GM10266 (cell line): ENCODE results near the gene ANKMY1.

Source experiments
- DNase-seq: peaks from one replicate; pipeline ENCODE4 v3.0.0; 2012; ENCODE audit errors: extremely low spot score
- CTCF ChIP-seq: IDR thresholded peaks from 2 replicates; pipeline ENCODE4 v1.5.1; 2012; ENCODE audit warnings: mild to moderate bottlenecking, low read depth; ENCODE audit not compliant: control insufficient read depth, insufficient read depth; ENCODE audit errors: missing control alignments

ANKMY1 gene

GRCh38 chr2:240520974-240521350, 36.8 kb downstream of the ANKMY1 start:
- TF ChIP-seq CTCF, result no peak
- DNase-seq, result no peak

- DNase-seq, result no peak
- no peak for TF ChIP-seq CTCF
Observed at GRCh38 chr2:240520130-240520973, 37.4 kb downstream of the ANKMY1 start.

GRCh38 chr2:240519396-240520129, 38.2 kb downstream of the ANKMY1 start:
- no peak for DNase-seq
- no peak for TF ChIP-seq CTCF

GRCh38 chr2:240518981-240519380, 38.8 kb downstream of the ANKMY1 start:
- no peak for TF ChIP-seq CTCF
- no peak for DNase-seq

- no peak for TF ChIP-seq CTCF
- no peak for DNase-seq
Observed at GRCh38 chr2:240517342-240517741, 40.4 kb downstream of the ANKMY1 start.

GRCh38 chr2:240514631-240515030, 43.2 kb downstream of the ANKMY1 start:
- TF ChIP-seq CTCF, result no peak
- DNase-seq, result no peak
